OCI-LY7 (cell line): Measurements from ENCODE around the gene PRKG1. TPM values are rescaled to one million over a fixed set of nuclear protein-coding genes. Genes with fewer than 3 reads are reported as not detected.

Experiments
- BruUV-seq: library from RNA; stranded (reverse); fragments of 400-500 nt; replicated peaks from 2 replicates; lab custom pipeline; 2021; lab: Mats Ljungman, UMichigan
- CTCF ChIA-PET: fragments of 300-600 bp; sonication (Branson Sonifier 250); formaldehyde crosslinking; loops from one replicate; lab custom pipeline; 2022; ENCODE audit warnings: antibody characterized with exemption; ENCODE audit not compliant: unreplicated experiment; lab: Charles Lee
- POLR2A ChIA-PET: fragments of 300-600 bp; sonication (Branson Sonifier 250); formaldehyde crosslinking; loops from one replicate; lab custom pipeline; 2022; ENCODE audit warnings: antibody characterized with exemption; lab: Charles Lee
- DNase-seq: peaks from one replicate; pipeline ENCODE4 v3.0.0-alpha.2; 2015; ENCODE audit warnings: low spot score
- H2AFZ ChIP-seq: fragments of 200-600 bp; sonication (generic), shearing (Covaris generic); 2 replicates; pipeline ENCODE4 v1.6.1; 2014; ENCODE audit warnings: mild to moderate bottlenecking, antibody characterized with exemption, low read length, moderate library complexity
- H3K27ac ChIP-seq: fragments of 200-600 bp; sonication (generic); 2 replicates; pipeline ENCODE4 v1.5.1; 2014; ENCODE audit warnings: mixed run types, low read depth, mild to moderate bottlenecking, moderate library complexity, low read length, inconsistent platforms; ENCODE audit not compliant: poor library complexity, severe bottlenecking
- H3K36me3 ChIP-seq: fragments of 200-600 bp; sonication (generic); 2 replicates; pipeline ENCODE4 v1.6.1; 2014; ENCODE audit warnings: mild to moderate bottlenecking, antibody characterized with exemption, low read length, moderate library complexity, mixed read lengths; ENCODE audit not compliant: insufficient read depth
- H3K4me1 ChIP-seq: fragments of 200-600 bp; sonication (generic); 2 replicates; pipeline ENCODE4 v1.5.1; 2014; ENCODE audit warnings: mild to moderate bottlenecking, low read length; ENCODE audit not compliant: insufficient read depth, poor library complexity, severe bottlenecking
- H3K4me2 ChIP-seq: fragments of 200-600 bp; sonication (generic); 2 replicates; pipeline ENCODE4 v1.6.1; 2014; ENCODE audit warnings: mild to moderate bottlenecking, low read length
- H3K4me3 ChIP-seq: fragments of 200-600 bp; sonication (generic); 2 replicates; pipeline ENCODE4 v1.5.1; 2014; ENCODE audit warnings: mild to moderate bottlenecking, low read depth, low read length; ENCODE audit not compliant: poor library complexity, severe bottlenecking
- H3K79me2 ChIP-seq: fragments of 200-600 bp; sonication (generic); 2 replicates; pipeline ENCODE4 v1.6.1; 2016; ENCODE audit warnings: low read depth, mild to moderate bottlenecking, low read length, moderate library complexity, mixed read lengths; ENCODE audit not compliant: insufficient read depth
- H3K9me2 ChIP-seq: fragments of 200-600 bp; sonication (generic); 2 replicates; pipeline ENCODE4 v1.6.1; 2016; ENCODE audit warnings: mild to moderate bottlenecking, low read length, mixed read lengths; ENCODE audit not compliant: insufficient read depth
- H3K9me3 ChIP-seq: fragments of 200-600 bp; sonication (generic); 2 replicates; pipeline ENCODE4 v1.6.1; 2014; ENCODE audit warnings: mild to moderate bottlenecking, mixed run types, low read length, mixed read lengths
- H4K20me1 ChIP-seq: fragments of 200-600 bp; sonication (generic); 2 replicates; pipeline ENCODE4 v1.6.1; 2014; ENCODE audit warnings: mild to moderate bottlenecking, antibody characterized with exemption, low read length, moderate library complexity, mixed read lengths; ENCODE audit not compliant: insufficient read depth
- EZH2phosphoT487 ChIP-seq: fragments of 200-600 bp; sonication (generic); IDR thresholded peaks from 2 replicates; pipeline ENCODE4 v1.6.1; 2018; ENCODE audit warnings: low read depth, borderline replicate concordance, mild to moderate bottlenecking, mixed run types, antibody characterized with exemption, low read length, moderate library complexity, mixed read lengths
- intact Hi-C: fragments of 100-400 bp; cut with micrococcal nuclease; formaldehyde crosslinking; loops from one replicate; pipeline ENCODE4 v1.10.0; 2022; ENCODE audit not compliant: unreplicated experiment
- total RNA-seq, 2 experiments: library from RNA; depleted of rRNA in 1 of 2; stranded (reverse); fragments of >200 nt in 1 of 2; shearing (Covaris generic) in 1 of 2; gene quantifications; 2 replicates each; pipeline ENCODE4 v1.2.3, GENCODE V29; 2014 to 2022
- TF ChIP-seq, protein P1 (sequence below): fragments of 200-600 bp; sonication (generic); conservative IDR thresholded peaks from 2 replicates; pipeline ENCODE4 v1.5.1; 2014; ENCODE audit warnings: mild to moderate bottlenecking, antibody characterized with exemption, low read length, moderate library complexity, mixed read lengths

Gene PRKG1
- total RNA-seq, 2 experiments from 2014 or later, result not detected

DNA sequence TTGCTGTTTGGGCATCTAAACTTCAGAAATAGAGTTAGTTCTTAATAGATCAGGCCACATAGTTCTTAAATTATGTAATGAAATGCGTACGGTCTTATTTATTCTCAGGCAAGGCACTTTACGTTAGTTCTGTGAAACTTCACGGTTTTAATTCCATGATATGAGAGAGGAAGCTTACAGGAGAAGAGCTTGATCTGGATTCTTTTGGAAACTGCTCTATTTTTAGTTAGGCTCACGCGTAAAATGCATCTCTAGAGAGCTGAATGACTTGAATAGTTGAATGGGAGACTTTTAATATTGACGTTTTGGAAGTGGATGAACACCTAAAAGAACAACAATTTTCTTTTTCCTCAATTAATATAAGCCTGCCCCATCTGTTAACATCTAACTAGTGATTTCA, 71.1 kb downstream of the PRKG1 start:
- H3K4me3 ChIP-seq, result no peak overlapping the region
- H3K27ac ChIP-seq, result no peak overlapping the region
- no peak overlapping the region for H2AFZ ChIP-seq
- no peaks in the 10 kb centered on the region for H3K36me3 ChIP-seq
- no peaks in the 10 kb centered on the region for H4K20me1 ChIP-seq
- H3K9me2 ChIP-seq, result no peaks in the 10 kb centered on the region
- TF ChIP-seq, protein P1, sequence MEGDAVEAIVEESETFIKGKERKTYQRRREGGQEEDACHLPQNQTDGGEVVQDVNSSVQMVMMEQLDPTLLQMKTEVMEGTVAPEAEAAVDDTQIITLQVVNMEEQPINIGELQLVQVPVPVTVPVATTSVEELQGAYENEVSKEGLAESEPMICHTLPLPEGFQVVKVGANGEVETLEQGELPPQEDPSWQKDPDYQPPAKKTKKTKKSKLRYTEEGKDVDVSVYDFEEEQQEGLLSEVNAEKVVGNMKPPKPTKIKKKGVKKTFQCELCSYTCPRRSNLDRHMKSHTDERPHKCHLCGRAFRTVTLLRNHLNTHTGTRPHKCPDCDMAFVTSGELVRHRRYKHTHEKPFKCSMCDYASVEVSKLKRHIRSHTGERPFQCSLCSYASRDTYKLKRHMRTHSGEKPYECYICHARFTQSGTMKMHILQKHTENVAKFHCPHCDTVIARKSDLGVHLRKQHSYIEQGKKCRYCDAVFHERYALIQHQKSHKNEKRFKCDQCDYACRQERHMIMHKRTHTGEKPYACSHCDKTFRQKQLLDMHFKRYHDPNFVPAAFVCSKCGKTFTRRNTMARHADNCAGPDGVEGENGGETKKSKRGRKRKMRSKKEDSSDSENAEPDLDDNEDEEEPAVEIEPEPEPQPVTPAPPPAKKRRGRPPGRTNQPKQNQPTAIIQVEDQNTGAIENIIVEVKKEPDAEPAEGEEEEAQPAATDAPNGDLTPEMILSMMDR, result no peak
- TF ChIP-seq EZH2phosphoT487, result no peak
- H3K4me2 ChIP-seq, result no peak overlapping the region
- no peak for DNase-seq
- H3K9me3 ChIP-seq, result no peaks in the 10 kb centered on the region
- no TSS peak for BruUV-seq
- POLR2A ChIA-PET, result interaction anchor here (0.7 kb wide), 1 partner anchor 12 kb away, joined by 3 read pairs; no protein-coding TSS in a partner anchor
- intact Hi-C loops, result no loop called here
- no peaks in the 10 kb centered on the region for H3K79me2 ChIP-seq
- CTCF ChIA-PET, result no interaction called here
- H3K4me1 ChIP-seq, result no peaks in the 10 kb centered on the region

DNA sequence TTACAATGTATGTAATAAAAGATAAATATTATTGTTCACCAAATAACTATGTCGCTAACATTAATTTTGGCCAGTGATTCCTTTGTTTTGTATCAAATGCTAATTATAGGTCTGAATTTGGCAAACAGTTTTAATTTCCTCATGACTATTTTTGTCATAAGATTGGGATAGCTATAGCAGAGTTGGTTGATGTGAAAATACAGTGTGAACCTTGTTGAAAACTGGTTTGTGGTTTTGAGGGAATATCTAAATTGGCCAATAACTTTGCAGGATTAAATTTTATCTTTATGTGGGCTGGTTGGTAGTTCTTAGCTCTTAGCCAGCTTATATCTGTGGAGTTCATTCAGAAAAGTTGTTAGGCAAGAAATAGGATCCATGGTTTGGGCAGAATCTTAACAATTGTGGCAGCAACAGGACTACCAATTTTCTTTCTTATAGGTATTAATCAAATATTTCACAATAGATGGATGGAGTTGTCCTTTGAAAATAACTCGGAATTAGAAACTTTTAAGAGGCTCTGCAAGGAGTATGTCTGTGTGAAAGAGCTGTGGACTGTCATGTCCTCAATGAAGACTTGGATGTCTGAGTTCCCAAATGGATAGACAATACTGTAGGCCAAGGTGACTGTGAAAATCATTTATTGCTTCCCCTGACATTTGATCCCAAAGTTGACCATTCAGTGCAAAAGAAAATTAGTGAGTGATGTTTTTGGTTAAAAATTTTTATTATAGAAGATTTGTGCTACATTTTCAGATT, 73.5 kb downstream of the PRKG1 start:
- H2AFZ ChIP-seq, result no peak overlapping the region
- no peak overlapping the region for H3K4me3 ChIP-seq
- H3K9me3 ChIP-seq, result no peaks in the 10 kb centered on the region
- no TSS peak for BruUV-seq
- ChIA-PET POLR2A (no interaction called here), CTCF (no interaction called here)
- TF ChIP-seq, protein P1, result no peak
- no peak for TF ChIP-seq EZH2phosphoT487
- H3K4me1 ChIP-seq, result no peaks in the 10 kb centered on the region
- no peak overlapping the region for H3K27ac ChIP-seq
- H3K4me2 ChIP-seq, result no peak overlapping the region
- H3K79me2 ChIP-seq, result no peaks in the 10 kb centered on the region
- H4K20me1 ChIP-seq, result no peaks in the 10 kb centered on the region
- intact Hi-C loops, result no loop called here
- no peak for DNase-seq
- no peaks in the 10 kb centered on the region for H3K36me3 ChIP-seq
- H3K9me2 ChIP-seq, result no peaks in the 10 kb centered on the region

DNA sequence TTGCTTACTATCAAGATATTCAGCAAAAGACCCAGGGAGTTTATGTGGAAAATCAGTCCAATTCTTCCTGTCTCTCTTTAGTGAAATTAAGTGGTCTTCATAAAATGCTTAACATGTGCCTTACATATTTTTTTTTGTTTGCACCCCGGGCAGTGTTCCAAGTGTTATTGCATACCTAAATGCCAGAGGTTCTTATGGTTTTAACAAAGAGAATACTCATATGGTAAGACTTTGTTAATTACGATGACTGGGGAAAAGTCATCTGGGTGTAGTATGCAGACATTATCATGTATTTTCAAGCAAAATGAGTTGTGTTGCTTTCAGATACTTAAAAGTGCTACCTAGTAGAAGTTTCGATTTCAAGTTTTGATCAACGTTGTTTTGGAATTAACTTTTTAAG, 82.6 kb downstream of the PRKG1 start:
- H3K79me2 ChIP-seq, result no peaks in the 10 kb centered on the region
- no peak overlapping the region for H3K4me2 ChIP-seq
- POLR2A ChIA-PET, result interaction anchor here (0.6 to 0.8 kb wide), 3 partner anchors 12 to 1495 kb away, joined by 3 to 4 read pairs (median 3); no protein-coding TSS in a partner anchor
- no peak overlapping the region for H2AFZ ChIP-seq
- no peaks in the 10 kb centered on the region for H3K36me3 ChIP-seq
- H3K4me3 ChIP-seq, result no peak overlapping the region
- intact Hi-C loops, result no loop called here
- no peaks in the 10 kb centered on the region for H3K4me1 ChIP-seq
- TF ChIP-seq, protein P1, result no peak
- TF ChIP-seq EZH2phosphoT487, result no peak
- H3K9me3 ChIP-seq, result no peaks in the 10 kb centered on the region
- CTCF ChIA-PET, result no interaction called here
- no peak overlapping the region for H3K27ac ChIP-seq
- BruUV-seq, result no TSS peak
- DNase-seq, result no peak
- H4K20me1 ChIP-seq, result no peaks in the 10 kb centered on the region
- H3K9me2 ChIP-seq, result no peaks in the 10 kb centered on the region
